Hepatocyte (in vitro differentiated cells): ENCODE data around the gene SLC22A15.

Experiments
- CTCF ChIP-seq: fragments of 200-600 bp; sonication (generic); IDR thresholded peaks from 2 replicates; pipeline ENCODE4 v1.5.1; 2016; ENCODE audit warnings: antibody characterized with exemption, mild to moderate bottlenecking; ENCODE audit not compliant: poor library complexity
- EZH2phosphoT487 ChIP-seq: fragments of 200-600 bp; sonication (generic); IDR thresholded peaks from one replicate; pipeline ENCODE4 v1.6.1; 2018; ENCODE audit warnings: antibody characterized with exemption, mild to moderate bottlenecking, low read depth, moderate library complexity; ENCODE audit not compliant: unreplicated experiment, severe bottlenecking

GRCh38 chr1:116107371-116107770 is 131.1 kb downstream of the SLC22A15 start:
- TF ChIP-seq EZH2phosphoT487 (no peak), CTCF (no peak)
